HepG2 (cell line): ENCODE measurements around the gene KRTAP10-2. TPM values are rescaled to one million over a fixed set of nuclear protein-coding genes. Genes with fewer than 3 reads are reported as not detected.

Experiments used
- ATF1 ChIP-seq: IDR thresholded peaks from 2 replicates; pipeline ENCODE4 v1.6.1; 2016; ENCODE audit warnings: mild to moderate bottlenecking, control low read depth
- CBX1 ChIP-seq: IDR thresholded peaks from one replicate; pipeline ENCODE4 v1.6.1; 2016; ENCODE audit warnings: antibody characterized with exemption, low read depth
- CHCHD3 ChIP-seq: sonication (generic); formaldehyde crosslinking; IDR thresholded peaks from 2 replicates; pipeline ENCODE4 v1.8.0; 2022; ENCODE audit warnings: mild to moderate bottlenecking, missing genetic modification reagents, moderate library complexity
- ETV5 ChIP-seq: IDR thresholded peaks from 2 replicates; pipeline ENCODE4 v1.6.1; 2018; ENCODE audit warnings: missing biosample characterization, missing genetic modification reagents, inconsistent platforms, borderline replicate concordance
- HMGA1 ChIP-seq: sonication (generic); formaldehyde crosslinking; conservative IDR thresholded peaks from 2 replicates; pipeline ENCODE4 v1.4.0; 2020; ENCODE audit warnings: missing genetic modification reagents
- KDM4B ChIP-seq: sonication (generic); formaldehyde crosslinking; IDR thresholded peaks from 2 replicates; pipeline ENCODE4 v1.4.0; 2020; ENCODE audit warnings: missing genetic modification reagents
- KDM5B ChIP-seq: sonication (generic); formaldehyde crosslinking; IDR thresholded peaks from 2 replicates; pipeline ENCODE4 v1.4.0; 2020; ENCODE audit warnings: missing genetic modification reagents, mild to moderate bottlenecking, borderline replicate concordance
- MAFF ChIP-seq: IDR thresholded peaks from 2 replicates; pipeline ENCODE4 v1.6.1; 2011; ENCODE audit warnings: low read depth, low read length, improper control_type of control experiment
- MAFK ChIP-seq, 2 experiments: IDR thresholded peaks in 1 of 2; conservative IDR thresholded peaks in 1 of 2; 2 replicates each; pipeline ENCODE4 v1.6.1; 2011; ENCODE audit warnings: improper control_type of control experiment in 2 of 2, low read length in 2 of 2
- MYNN ChIP-seq: sonication (generic); formaldehyde crosslinking; IDR thresholded peaks from 2 replicates; pipeline ENCODE4 v1.4.0; 2020; ENCODE audit warnings: mild to moderate bottlenecking, low read depth, missing genetic modification reagents
- NR2F1 ChIP-seq, 2 experiments: fragments of 450-650 bp in 1 of 2; formaldehyde crosslinking in 1 of 2; IDR thresholded peaks; 2 replicates each; pipeline versions ENCODE4 v1.5.0 to v1.6.1; 2016 to 2020; ENCODE audit warnings: mild to moderate bottlenecking in 1 of 2, missing compliant biosample characterization in 1 of 2, missing genetic modification reagents in 1 of 2, moderate library complexity in 1 of 2
- RARG ChIP-seq: sonication (generic); formaldehyde crosslinking; IDR thresholded peaks from 2 replicates; pipeline ENCODE4 v1.4.0; 2020; ENCODE audit warnings: low read depth, mild to moderate bottlenecking, missing genetic modification reagents
- SAFB2 ChIP-seq: sonication (generic); formaldehyde crosslinking; IDR thresholded peaks from 2 replicates; pipeline ENCODE4 v1.5.1; 2020; ENCODE audit warnings: missing genetic modification reagents, low read depth, mild to moderate bottlenecking, borderline replicate concordance
- SOX13 ChIP-seq, 3 experiments: fragments of 450-650 bp in 1 of 3; sonication (generic) in 1 of 3; formaldehyde crosslinking in 1 of 3; IDR thresholded peaks in 2 of 3; conservative IDR thresholded peaks in 1 of 3; 2 replicates each; pipeline versions ENCODE4 v1.5.0 to v1.6.1; 2016 to 2020; ENCODE audit warnings: antibody characterized with exemption in 1 of 3, mild to moderate bottlenecking in 1 of 3, missing compliant biosample characterization in 1 of 3, missing genetic modification reagents in 1 of 3, moderate library complexity in 1 of 3
- SRY ChIP-seq: sonication (generic); formaldehyde crosslinking; IDR thresholded peaks from 2 replicates; pipeline ENCODE4 v1.8.0; 2022; ENCODE audit warnings: mild to moderate bottlenecking, missing genetic modification reagents
- YEATS2 ChIP-seq: sonication (generic); formaldehyde crosslinking; IDR thresholded peaks from 2 replicates; pipeline ENCODE4 v1.4.0; 2020; ENCODE audit warnings: missing genetic modification reagents, borderline replicate concordance
- ZNF317 ChIP-seq: sonication (generic); formaldehyde crosslinking; IDR thresholded peaks from 2 replicates; pipeline ENCODE4 v1.5.0; 2020; ENCODE audit warnings: mild to moderate bottlenecking, missing genetic modification reagents
- ZNF343 ChIP-seq: sonication (generic); formaldehyde crosslinking; IDR thresholded peaks from 2 replicates; pipeline ENCODE4 v1.4.0; 2020; ENCODE audit warnings: mild to moderate bottlenecking, missing genetic modification reagents
- ZNF547 ChIP-seq: sonication (generic); formaldehyde crosslinking; IDR thresholded peaks from 2 replicates; pipeline ENCODE4 v1.5.1; 2020; ENCODE audit warnings: mild to moderate bottlenecking, missing genetic modification reagents
- ZNF598 ChIP-seq: sonication (generic); formaldehyde crosslinking; IDR thresholded peaks from 2 replicates; pipeline ENCODE4 v1.5.1; 2020; ENCODE audit warnings: mild to moderate bottlenecking, missing genetic modification reagents, borderline replicate concordance
- ZNF629 ChIP-seq: sonication (generic); formaldehyde crosslinking; conservative IDR thresholded peaks from 2 replicates; pipeline ENCODE4 v1.5.0; 2020; ENCODE audit warnings: missing genetic modification reagents
- ZNF674 ChIP-seq: sonication (generic); formaldehyde crosslinking; IDR thresholded peaks from 2 replicates; pipeline ENCODE4 v1.5.0; 2020; ENCODE audit warnings: low read depth, mild to moderate bottlenecking, missing genetic modification reagents
- ZSCAN22 ChIP-seq: sonication (generic); formaldehyde crosslinking; IDR thresholded peaks from 2 replicates; pipeline ENCODE4 v1.4.0; 2020; ENCODE audit warnings: mild to moderate bottlenecking, missing genetic modification reagents
- polyA plus RNA-seq, 8 experiments: library from polyadenylated mRNA; depleted of rRNA in 3 of 8; stranded (reverse) in 7 of 8; unstranded in 1 of 8; fragments of >200 nt; fragmentation: Illumina TruSeq in 4 of 8; extraction: Trizol in 4 of 8; gene quantifications; 2 replicates each; pipeline versions ENCODE4 v1.2.1 to v1.2.3, GENCODE V29; 2011 to 2016; ENCODE audit warnings: low read depth in 4 of 8, missing spikeins in 1 of 8, mixed read lengths in 1 of 8; ENCODE audit not compliant: insufficient read depth in 1 of 8
- total RNA-seq, 5 experiments: library from RNA; depleted of rRNA; stranded (reverse); fragments of >200 nt; fragmentation: Illumina TruSeq; extraction: Trizol; gene quantifications; 2 replicates each; pipeline ENCODE4 v1.2.3, GENCODE V29; 2016; ENCODE audit warnings: low read depth in 1 of 5
- TF ChIP-seq, protein P1 (sequence below): sonication (generic); formaldehyde crosslinking; IDR thresholded peaks from 2 replicates; pipeline ENCODE4 v1.5.0; 2020; ENCODE audit warnings: missing genetic modification reagents, mild to moderate bottlenecking, borderline replicate concordance
- TF ChIP-seq, protein P2 (sequence below): sonication (generic); formaldehyde crosslinking; IDR thresholded peaks from 2 replicates; pipeline ENCODE4 v1.8.1; 2023; ENCODE audit warnings: mild to moderate bottlenecking, missing genetic modification reagents, borderline replicate concordance
- TF ChIP-seq, protein P3 (sequence below): sonication (generic); formaldehyde crosslinking; IDR thresholded peaks from 2 replicates; pipeline ENCODE4 v1.5.0; 2020; ENCODE audit warnings: mild to moderate bottlenecking, missing genetic modification reagents

KRTAP10-2 gene
- total and polyA plus RNA-seq, 2 of the 13 experiments (the other 11 are each of a cell fraction or from before 2014, with no cell fraction given): not detected

DNA sequence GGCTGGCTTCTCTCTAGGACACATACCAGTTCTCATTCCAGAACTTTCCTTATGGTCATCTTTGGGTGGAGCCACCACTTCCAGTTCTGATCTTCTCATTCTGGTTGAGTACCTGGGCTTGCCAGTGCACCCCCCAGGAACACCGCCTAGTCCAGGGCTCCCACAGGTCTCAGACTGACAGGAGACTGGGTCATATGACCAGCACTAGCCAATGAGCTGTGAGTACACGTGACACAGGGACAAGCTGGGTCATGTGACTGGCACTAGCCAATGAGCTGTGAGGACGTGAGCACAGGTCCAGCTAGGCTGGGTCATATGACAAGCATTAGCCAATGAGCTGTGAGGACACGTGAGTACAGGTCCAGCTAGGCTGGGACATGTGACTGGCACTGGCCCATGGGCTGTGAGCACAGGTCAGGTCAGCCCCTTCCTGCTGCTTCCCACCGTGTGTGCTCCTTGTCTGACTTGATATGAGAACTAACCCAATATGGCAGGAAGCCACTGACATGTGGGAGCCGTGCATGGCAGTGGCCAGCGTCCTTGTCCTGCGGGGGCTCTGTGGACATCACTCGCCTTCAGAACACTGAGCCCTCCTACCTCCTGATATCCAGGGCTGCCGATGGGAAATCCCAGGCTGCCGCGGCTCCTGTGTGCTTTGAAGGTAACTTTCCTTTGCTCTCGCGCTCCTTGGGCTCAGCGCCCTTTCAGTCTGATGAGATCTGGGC is 34.0 kb downstream of the KRTAP10-2 start (continued):
- TF ChIP-seq MYNN (CRISPR knock-in tag) (no peak), MAFK (conservative IDR thresholded peaks at IDR 0.05 in 1 of 2, IDR thresholded peaks at IDR 0.05 in 1 of 2; ENCODE audit: low read length in 2 of 2) (no peak), CHCHD3 (CRISPR knock-in tag) (no peak), MAFF (no peak), NR2F1 (CRISPR knock-in tag; IDR thresholded peaks at IDR 0.05) (no peak), ZSCAN22 (CRISPR knock-in tag) (no peak), SAFB2 (no peak), ZNF317 (CRISPR knock-in tag) (no peak), SRY (0 out of 2 replicates have a peak, but pooled peaks have one; percentile 32), ATF1 (CRISPR knock-in tag) (no peak), RARG (CRISPR knock-in tag) (no peak), SOX13 (IDR thresholded peaks at IDR 0.05) (no peak), SOX13 (CRISPR knock-in tag; conservative IDR thresholded peaks at IDR 0.05 in 1 of 2, IDR thresholded peaks at IDR 0.05 in 1 of 2) (no peak), CBX1 (peak; percentile 33), ETV5 (CRISPR knock-in tag) (peak; percentile 33; the same call in 1 of the 2 replicates), HMGA1 (CRISPR knock-in tag) (no peak), ZNF674 (CRISPR knock-in tag) (no peak), YEATS2 (CRISPR knock-in tag) (peak; percentile 69; the same call in 1 of the 2 replicates), ZNF547 (CRISPR knock-in tag) (peak; percentile 45; the same call in 1 of the 2 replicates), ZNF343 (0 out of 2 replicates have a peak, but pooled peaks have one; percentile 44), KDM5B (CRISPR knock-in tag) (peak; percentile 38; the same call in 1 of the 2 replicates), ZNF598 (CRISPR knock-in tag) (0 out of 2 replicates have a peak, but pooled peaks have one; percentile 48), ZNF629 (0 out of 2 replicates have a peak, but pooled peaks have one; percentile 10), KDM4B (CRISPR knock-in tag) (peak; percentile 41; the same call in 1 of the 2 replicates)
- TF ChIP-seq, protein P1, sequence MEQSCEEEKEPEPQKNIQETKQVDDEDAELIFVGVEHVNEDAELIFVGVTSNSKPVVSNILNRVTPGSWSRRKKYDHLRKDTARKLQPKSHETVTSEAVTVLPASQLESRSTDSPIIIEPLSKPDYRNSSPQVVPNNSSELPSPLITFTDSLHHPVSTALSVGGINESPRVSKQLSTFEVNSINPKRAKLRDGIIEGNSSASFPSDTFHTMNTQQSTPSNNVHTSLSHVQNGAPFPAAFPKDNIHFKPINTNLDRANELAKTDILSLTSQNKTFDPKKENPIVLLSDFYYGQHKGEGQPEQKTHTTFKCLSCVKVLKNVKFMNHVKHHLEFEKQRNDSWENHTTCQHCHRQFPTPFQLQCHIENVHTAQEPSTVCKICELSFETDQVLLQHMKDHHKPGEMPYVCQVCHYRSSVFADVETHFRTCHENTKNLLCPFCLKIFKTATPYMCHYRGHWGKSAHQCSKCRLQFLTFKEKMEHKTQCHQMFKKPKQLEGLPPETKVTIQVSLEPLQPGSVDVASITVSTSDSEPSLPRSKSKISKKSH: 0 out of 2 replicates have a peak, but pooled peaks have one; percentile 44
- TF ChIP-seq, protein P2, sequence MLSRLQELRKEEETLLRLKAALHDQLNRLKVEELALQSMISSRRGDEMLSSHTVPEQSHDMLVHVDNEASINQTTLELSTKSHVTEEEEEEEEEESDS: no peak
- TF ChIP-seq, protein P3, sequence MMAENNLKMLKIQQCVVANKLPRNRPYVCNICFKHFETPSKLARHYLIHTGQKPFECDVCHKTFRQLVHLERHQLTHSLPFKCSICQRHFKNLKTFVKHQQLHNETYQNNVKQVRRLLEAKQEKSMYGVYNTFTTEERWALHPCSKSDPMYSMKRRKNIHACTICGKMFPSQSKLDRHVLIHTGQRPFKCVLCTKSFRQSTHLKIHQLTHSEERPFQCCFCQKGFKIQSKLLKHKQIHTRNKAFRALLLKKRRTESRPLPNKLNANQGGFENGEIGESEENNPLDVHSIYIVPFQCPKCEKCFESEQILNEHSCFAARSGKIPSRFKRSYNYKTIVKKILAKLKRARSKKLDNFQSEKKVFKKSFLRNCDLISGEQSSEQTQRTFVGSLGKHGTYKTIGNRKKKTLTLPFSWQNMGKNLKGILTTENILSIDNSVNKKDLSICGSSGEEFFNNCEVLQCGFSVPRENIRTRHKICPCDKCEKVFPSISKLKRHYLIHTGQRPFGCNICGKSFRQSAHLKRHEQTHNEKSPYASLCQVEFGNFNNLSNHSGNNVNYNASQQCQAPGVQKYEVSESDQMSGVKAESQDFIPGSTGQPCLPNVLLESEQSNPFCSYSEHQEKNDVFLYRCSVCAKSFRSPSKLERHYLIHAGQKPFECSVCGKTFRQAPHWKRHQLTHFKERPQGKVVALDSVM (CRISPR knock-in tag): no peak
